Measurements from ENCODE around the gene OST4.
A peak's percentile ranks its signal among the peaks of the same experiment; 100 is the strongest.

The OST4 gene

GRCh38 chr2:27050996-27051901 lies 20.2 kb downstream of the OST4 start, which contains the start of gene AGBL5:
AGBL5 (plus strand) TSS chr2:27051668; CDS start chr2:27052959, 1,291 bp downstream.
- peak; percentile 88 for DNase-seq

GRCh38 chr2:27050281-27050995 lies 21.0 kb downstream of the OST4 start:
- DNase-seq: peak; percentile 84

DNA sequence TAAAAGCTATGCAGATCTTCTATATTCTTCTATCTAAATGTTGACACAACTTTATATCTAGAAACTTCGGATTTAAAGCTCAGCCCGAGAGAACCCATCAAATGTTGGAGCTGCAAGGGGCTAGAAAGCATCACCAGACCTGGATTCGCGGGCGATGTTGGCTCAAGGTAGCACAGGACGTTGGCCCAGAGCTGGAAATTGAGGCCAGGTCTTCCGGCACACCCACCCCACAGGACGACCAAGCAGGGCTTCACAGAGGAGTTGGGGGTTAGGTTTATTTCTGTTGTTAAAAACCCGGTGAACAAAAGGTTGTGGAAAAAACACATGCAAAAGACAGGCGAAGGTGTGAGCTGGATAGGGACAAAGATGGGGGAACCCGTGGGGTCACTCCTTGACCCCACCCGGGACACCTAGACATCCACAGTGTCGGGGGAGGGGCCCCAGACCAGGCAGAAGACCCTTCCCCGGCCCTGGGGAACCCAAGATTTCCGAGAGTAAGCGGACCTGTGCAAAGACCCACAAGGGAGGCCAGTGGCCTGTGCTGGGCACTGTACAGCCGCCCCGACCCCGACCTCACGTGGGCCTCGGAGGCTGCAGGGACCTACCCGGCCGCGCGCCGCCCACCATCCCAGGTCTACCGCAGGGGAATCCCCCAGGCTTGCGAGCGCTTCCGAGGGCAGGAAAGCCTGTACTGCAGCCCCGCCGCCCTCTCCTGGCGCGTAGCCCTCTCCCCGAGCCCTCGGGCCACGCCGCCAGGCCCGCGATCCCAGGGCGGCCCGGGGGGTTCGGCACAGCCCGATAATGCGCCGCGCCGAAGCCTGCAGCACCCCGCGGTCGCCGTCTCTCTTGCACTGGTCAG lies 21.8 kb downstream of the OST4 start:
- DNase-seq: no peak

- DNase-seq: no peak
Observed at GRCh38 chr2:27042985-27043634, 28.3 kb downstream of the OST4 start.

DNA sequence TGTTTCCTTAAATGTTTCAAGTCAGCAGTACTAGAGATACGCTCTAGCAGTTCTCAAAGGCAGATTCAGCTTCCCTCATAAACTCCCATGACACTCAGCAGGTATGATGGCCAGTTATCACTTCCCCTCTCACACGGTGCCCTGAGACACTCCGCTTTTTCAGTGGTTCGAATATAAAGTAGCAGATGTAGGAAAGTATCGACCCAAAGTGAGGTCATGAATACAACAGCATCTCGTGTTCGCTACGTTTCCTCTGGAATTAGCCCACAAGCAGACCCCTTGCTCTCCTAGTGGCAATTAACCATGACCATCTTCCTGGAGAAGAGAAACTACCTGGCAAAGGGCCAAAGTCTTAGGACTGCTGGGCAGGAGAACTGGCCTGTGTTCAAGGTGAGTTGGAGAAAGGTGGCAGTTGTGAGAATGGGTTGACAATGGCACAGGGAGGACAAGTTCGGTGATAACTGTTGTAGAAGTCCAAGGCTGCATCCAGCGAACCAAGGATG lies 29.2 kb downstream of the OST4 start:
- DNase-seq: no peak

DNA sequence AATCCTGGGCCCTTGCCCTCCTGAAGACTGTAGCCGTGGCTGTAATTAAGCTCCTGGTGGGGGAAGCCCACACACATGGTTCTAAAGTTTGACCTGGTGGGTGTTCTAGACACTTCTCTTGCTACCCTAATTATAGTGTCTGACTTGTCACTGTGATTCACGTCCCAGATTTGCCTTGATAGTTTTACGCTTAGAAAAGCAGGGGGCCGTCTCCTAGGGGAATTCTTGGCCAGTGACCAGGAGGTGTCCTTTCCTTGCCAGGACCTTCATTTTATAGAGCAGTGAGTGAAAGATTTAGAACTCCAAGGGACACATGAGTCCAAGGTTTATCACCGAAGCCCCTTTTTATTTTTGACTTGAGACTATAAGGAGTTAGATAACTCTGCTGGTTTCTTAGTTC lies 29.7 kb downstream of the OST4 start:
- DNase-seq: peak; percentile 4

DNA sequence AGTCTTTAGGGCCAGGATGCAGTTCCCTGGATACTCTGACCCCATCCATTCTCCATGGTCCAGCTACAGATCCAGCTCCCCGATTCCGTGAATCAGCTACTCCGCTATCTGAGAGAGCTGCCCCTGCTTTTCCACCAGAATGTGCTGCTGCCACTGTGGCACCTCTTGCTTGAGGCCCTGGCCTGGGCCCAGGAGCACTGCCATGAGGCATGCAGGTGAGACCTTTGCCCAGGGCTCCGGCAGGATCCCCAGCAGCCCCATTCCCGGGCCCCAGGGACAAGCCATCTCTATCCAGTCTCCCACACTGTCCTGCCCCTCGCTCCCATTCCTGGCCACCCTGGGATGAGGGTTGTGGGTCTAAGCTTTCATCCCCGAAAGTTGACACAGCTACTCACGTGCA lies 31.2 kb downstream of the OST4 start:
- no peak for DNase-seq

DNA sequence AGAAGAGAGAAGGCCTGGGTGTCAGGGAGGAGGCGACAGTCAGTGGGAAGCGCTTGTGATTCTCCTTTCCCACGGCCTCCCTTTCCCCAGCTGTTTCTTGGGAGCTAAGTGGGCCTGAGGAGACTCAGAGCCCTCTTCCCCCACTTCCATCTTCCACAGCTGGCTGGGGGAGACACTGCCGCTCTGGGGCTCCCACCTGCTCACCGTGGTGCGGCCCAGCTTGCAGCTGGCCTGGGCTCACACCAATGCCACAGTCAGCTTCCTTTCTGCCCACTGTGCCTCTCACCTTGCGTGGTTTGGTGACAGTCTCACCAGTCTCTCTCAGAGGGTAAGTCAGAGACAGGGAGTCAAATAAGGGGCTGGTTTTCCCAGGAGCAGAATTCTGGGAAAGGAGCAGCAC lies 31.6 kb downstream of the OST4 start:
- no peak for DNase-seq

DNA sequence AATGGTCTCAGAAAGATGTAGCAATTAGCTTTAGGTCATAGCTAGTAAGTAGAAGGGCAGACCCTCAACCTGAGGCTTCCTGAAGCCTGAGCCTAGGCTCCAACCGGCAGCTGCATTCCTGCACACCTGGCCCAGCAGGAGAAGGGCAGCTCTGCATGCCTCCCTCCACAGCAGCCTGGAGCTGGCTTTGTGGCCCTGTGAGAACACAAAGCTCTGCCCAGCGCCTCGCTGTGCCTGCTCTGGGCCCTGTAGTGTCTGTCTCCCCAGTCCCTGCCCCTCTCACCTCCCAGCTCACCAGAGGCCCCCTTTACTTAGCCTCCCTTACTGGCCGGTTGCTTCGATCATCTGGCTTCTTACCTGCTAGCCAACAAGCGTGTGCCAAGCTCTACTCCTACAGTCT lies 32.0 kb downstream of the OST4 start:
- no peak for DNase-seq

DNA sequence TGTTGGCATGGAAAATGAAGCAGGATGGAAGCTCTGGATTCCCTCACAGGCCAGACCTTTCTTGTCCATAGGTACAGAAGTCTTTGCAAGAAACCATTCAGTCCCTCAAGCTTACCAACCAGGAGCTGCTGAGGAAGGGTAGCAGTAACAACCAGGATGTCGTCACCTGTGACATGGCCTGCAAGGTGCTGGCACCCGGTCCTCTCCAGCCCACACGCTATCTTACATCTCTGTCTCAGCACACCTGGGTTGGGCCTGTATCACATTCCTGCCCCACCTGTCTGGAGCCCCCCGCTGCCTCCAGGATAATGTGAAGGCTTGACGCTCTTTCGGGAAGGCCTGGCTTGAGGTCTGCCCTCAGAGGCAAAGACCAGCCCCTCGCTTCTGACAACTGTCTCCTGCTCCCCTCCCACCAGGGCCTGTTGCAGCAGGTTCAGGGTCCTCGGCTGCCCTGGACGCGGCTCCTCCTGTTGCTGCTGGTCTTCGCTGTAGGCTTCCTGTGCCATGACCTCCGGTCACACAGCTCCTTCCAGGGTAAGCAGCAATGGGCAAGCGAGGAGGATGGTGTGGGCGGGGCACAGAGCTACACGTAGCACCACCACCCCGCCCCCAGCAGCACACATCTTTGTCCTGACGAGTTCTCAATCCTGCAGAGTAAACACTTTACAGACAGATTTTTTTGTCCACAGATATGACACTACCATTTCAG lies 32.7 kb downstream of the OST4 start:
- DNase-seq: no peak

GRCh38 chr2:27038012-27038411 lies 33.4 kb downstream of the OST4 start:
- DNase-seq: no peak

DNA sequence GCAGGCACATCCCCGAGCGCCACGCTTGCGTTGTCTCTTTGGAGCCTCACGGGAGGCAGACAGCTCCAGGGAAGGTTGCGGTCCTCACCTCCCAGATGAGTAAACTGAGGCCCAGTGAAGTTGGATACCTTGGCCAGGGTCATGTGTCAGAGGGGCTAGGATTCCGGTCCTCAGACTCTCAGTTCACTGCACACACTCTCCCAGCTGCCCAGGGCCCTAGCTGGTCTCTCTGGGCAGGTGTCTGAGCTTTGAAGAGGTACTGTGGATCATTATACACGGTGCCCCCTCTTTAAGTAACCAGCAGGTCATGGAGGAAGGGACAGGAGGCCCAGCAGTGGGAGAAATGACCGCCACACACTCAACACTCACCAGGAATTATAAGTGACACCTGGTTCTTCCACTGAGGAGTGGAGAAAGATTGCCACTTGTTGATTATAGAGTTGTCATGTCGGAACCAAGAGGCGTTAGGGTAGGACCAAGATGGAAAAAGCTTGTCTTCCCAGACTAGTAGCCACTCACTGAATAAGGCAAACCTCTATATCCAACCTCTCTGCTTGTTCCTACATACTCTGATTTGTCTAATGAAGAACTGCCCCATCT lies 38.1 kb downstream of the OST4 start:
- no peak for DNase-seq

- DNase-seq: peak; percentile 74
Observed at GRCh38 chr2:27032495-27033252, 38.8 kb downstream of the OST4 start, which contains the start of gene TMEM214. TMEM214 (plus strand) TSS chr2:27032965; CDS start chr2:27033016, 51 bp downstream.

DNA sequence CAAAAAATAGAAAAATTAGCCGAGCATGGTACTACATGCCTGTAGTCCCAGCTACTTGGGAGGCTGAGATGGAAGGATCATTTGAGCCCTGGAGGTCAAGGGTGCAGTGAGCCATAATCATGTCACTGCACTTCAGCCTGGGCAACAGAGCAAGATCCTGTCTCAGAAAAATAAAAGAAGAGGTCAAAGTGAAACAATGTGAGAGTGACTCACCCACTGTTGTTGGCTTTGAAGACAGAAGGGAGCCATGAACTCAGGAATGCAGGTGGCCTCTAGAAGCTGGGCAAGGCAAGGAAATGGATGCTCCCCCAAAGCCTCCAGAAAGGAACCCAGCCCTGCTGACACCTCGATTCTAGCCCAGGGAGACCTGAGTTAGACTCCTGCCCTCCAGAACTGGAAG lies 42.4 kb downstream of the OST4 start:
- DNase-seq: no peak

DNA sequence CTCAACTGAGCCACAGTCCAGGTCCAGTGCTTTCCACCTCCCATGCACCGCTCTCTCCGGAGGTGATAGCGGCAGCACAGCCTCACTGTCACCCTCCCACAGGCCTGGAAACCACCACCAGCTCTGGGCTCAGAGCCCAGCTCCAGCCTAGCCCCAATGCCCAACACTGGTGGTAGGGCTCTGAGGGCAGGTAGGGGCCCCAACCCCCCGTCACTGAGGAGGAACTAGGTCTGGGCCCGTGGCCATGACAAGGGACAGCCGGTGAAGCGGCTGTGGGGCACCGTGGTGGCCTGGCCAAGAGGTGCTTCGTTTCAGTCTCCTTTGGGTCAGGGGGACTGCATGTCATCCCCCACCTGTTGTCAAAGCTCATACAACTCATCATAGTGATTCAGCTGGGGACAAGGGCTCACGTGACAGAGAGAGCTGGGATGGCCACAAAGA lies 44.2 kb downstream of the OST4 start:
- no peak for DNase-seq

DNA sequence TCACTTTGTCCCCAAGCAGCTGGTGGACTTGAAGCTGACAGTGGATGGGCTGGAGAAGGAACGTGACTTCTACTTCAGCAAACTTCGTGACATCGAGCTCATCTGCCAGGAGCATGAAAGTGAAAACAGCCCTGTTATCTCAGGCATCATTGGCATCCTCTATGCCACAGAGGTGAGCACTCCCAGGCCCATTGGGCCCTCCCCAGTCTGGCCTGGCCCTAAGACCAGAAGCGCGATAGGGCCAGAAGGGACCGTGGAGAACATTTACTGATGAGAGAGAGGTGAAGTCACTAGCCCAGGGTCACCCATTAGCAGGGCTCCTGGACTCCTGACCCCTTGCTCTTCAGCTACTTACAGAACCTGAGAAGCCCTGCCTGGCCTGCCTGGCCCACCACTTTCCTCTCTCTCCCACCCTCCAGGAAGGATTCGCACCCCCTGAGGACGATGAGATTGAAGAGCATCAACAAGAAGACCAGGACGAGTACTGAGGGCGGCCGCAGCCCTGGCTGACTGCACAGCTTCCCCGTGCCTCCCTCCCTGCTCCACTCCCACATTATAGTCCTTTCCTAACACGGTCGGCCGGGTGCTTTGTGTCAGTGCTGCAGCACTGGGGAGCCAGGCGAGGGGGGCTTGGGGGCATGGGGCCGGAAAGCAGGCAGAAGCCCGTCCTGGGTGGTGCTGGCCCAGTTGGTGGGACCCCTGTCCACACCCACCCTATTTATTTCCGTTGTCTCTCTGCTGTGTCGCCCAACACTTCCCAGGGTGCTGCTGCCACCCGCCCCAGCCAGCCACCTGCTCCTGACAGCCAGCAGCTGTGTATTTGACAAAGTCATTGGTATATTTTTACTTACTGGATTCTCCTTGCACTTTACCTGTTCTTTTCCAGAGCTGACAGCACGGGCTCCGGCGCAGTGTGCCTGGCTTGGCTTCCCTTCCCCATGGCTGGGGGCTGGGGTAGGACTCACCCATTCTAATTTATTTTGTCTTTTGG lies 45.3 kb downstream of the OST4 start:
- no peak for DNase-seq

DNA sequence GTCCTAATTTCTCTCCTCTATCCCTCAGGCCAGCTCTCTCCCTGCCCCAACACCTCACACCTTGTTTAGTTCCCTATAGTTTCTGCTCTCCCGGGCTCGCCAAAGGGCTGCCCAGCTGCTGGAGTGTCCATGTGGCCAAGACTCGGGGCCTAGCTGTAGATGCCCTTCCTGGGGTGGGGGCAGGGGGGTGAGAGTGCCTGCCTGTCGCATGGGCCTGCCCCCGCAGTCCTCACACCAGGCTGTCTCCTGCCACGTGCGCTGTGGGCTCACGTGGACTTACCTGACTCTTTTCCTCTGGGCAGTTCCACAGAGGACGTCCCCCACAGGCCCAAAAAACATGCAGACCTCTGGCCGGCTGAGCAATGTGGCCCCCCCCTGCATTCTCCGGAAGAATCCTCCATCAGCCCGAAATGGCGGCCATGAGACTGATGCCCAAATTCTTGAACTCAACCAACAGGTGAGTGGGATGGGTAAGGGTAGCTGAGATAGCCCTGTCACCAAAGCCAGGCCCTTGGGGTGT lies 46.1 kb downstream of the OST4 start:
- no peak for DNase-seq

GRCh38 chr2:27024812-27025211 lies 46.6 kb downstream of the OST4 start:
- DNase-seq: no peak

DNA sequence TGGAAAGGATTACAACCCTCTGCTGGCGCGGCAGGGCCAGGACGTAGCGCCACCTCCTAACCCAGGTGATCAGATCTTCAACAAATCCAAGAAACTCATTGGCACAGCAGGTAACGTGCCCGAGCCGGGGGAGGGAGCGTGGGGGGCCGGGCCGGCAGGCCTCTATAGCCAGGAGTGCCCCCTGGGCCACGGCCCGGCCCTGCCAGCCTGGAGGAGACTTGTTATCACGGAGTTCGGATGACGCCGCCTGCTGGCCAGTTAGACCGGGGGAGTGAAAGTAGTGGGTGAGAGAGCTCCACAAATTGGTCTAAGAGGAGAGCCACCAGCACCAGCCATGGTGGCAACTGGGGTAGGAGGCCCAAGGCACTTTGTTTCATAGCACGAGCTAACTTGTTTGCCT lies 47.3 kb downstream of the OST4 start:
- DNase-seq: no peak

Measured in NCI-H1105 (cell line).